A549 treated with AZD9567 at 1 μM for 4 hours (cell line): ENCODE measurements around the gene ST6GALNAC6. TPM values are rescaled to one million over a fixed set of nuclear protein-coding genes. Genes with fewer than 3 reads are reported as not detected.

Experiments
- total RNA-seq: library from RNA; stranded (reverse); fragments of 200-300 nt; extraction: Qiagen RNA extraction; gene quantifications from 5 replicates; pipeline ENCODE4 v1.2.3, GENCODE V29; 2022; ENCODE audit not compliant: insufficient read depth

The ST6GALNAC6 gene
- 19.5 to 29.9 TPM (median 22.3 TPM) in 5 replicates for total RNA-seq

DNA sequence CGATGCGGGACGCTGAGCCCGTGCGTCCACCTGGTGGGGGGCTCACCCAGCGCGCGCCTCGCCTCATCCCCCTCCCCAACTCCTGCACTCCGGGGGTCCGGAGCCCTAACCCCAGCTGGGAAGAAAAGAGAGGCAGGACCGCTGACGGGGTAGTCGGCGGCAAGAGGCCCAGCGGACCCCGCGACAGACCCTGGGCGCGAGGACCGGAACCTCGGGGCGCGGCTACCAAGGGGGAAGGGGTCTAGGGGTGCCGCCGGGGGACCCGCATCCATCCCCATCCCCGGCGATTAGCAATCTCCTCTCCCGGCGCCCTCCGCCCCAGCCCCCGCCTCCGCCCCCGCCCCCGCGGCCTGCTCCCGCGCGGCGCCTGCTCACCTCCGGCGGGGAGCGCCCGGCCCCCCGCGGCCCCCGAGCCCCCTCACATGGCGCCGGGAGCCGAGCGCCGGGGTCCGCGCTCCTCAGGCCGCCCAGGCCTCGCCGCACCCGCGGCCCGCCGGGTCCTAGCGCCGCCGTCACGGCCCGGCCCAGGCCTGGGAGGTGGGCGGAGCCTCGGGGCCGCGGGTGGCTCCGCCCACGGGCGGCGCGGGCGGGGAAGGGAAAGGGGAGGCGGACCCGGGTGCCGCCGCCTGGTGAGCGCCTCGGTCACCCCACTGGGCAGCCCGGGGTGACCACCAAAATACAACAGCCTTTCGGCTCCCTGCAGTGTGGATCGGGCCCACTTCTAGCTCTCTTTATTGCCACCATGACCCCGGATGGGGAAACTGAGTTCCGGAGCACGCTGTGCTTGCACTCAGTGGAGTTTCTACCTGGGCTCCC is at the start of gene ST6GALNAC6:
ST6GALNAC6 (minus strand) TSS at position 476 of the 816 bp plus-strand sequence. CDS start 1,622 bp downstream, outside the sequence.

DNA sequence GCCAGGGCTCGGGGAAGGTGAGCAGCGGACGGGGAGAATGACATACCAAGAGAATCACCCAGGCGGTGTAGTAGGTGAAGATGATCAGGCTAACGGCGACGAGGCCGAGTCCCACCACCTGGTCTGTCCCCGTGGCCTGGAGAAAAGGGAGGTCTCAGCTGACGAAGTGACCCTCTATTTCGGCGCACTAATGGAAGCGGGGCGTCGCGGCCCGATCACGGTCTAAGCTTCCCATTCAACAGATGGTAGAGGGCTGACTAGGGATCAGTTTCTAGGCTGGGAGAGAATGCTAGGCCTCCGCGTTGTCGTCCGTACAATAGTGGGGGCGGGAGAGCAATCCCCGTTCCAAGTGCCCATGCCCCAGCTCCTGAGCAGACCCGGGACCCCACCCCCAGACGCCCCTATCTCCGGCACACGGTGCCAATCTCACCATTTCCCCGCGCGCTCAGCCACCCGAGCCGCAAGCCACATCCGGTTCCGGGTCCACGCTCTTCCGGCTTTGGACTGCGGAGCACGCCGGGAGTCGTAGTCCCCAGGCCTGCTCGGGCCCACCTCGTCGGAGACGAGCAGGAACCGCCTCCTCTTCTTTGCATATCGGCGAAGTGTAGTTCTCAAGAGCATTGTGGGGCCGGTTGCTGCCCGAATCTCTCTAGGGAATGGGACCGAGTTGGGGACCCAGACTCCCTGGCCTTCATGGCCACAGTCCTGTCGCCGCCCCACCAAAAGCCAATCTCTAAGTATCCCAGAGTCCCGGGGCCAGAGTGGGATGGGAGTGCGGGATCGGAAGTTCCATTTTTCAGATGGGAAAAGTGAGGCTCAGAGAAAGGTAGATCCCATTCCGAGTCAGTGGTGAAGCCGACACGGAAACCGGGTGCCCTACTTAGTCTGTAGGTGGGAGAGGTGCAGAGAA is 38.2 kb upstream of the ST6GALNAC6 start, which contains the start of gene DPM2:
DPM2 (minus strand) TSS at position 467 of the 910 bp plus-strand sequence; CDS start at position 433, 34 bp downstream.

GRCh38 chr9:127930231-127931091 is 31.1 kb upstream of the ST6GALNAC6 start, which contains the start of gene PIP5KL1:
Gene PIP5KL1, minus strand, starts transcription at chr9:127930777. Its CDS starts 25 bp downstream, at chr9:127930752.

DNA sequence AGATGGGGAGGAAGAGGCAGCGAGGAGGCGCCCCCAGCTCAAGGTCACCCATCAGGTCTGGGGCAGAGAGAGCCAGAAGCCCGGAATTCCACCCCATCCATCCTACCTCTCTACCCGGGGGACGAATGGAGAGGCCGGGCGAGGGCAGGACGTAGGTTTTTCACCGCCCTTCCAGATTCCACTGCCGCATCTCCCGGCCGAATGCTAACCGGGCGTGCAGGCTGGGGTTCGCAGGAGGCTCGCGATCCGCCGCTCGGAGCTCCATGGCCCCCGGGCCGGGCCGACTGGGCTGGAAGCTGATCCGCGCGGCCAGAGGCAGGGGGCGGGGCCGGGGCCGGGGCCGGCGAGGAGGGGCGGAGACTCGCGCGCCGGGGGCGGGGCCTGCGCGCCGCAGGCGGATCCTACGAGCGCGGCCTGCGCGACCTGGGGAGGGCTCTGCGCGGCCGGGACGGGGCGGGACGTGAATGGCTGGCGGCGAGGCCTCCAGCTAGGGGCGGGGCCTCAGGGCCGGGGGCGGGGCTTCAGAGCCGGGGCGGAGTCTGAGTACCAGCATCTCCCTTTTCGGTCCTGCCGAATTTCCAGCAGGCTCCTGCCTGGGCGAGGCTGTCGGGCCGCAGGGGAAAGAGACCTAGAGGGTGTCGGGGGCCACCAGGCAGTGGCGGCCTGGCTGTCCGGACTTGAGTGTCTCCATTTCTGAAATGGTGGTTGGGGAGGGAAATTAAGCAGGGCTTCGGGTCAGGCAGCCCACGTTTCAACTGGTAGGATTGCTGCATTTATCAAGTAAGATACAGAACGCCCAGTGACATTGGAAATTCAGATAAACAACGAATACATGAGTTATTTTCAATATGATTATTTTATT is 17.5 kb upstream of the ST6GALNAC6 start, which contains the start of gene ST6GALNAC4:
ST6GALNAC4 (minus strand) TSS at position 322 of the 862 bp plus-strand sequence. CDS start 622 bp downstream, outside the sequence.

DNA sequence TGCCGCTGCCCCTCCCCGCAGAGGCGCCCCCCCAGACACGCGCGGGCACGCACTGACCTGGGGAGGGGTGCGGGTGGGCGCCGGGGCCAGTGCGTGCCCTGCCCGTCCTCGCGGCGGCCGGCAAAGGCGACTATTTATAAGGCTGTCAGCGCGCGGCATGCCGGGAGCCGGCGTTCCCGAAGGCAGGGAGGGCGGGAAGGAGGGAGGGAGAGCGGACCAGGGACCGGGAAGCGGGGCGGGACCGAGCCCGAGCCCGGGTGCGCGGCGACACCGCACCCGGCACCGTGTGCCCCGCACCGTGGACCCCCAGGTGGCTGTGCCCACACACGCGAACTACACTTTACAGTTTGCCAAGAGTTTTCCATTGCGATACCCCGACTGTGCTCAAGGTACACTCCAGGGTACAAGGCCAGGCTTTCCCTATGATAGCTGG is 21.8 kb downstream of the ST6GALNAC6 start, which contains the start of gene AK1:
AK1 (minus strand) TSS at position 110 of the 433 bp plus-strand sequence. CDS start 3,058 bp downstream, outside the sequence.

DNA sequence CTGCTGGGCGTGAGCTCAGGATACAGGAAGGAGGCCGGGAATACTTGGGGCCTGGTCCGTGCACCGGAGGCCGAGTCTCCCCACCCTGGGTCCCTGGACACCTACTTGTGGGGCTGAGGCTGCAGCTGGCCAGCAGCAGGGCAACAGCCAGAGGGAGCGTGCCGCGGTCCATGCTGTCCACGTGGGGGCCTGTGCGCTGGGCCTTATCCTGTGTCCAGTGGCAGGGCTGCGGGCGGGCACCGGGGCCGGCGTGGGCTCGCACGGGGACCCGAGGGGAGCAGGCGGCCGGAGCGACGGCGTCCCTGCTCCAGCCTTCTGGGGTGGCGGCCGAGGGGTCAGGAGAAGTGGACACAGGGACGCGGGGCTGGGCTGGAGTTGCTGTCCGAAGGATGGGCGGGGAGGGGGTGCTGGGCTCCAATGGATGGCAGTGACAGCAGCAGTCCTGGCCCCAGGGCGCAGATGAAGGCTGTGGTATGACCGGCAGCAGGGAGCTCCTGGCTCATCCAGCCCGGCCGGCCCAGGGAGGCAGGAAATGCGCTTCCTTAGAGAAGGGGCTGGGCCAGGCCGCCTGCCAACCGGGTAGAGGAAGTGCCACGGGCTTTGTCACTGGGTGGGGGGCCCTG is 45.1 kb downstream of the ST6GALNAC6 start, which contains the start of gene ENG:
ENG (minus strand) TSS at position 475 of the 623 bp plus-strand sequence; CDS start at position 172, 303 bp downstream.

Other genes starting within 250 kb of the ST6GALNAC6 start
- gene CFAP157, start 192.6 kb downstream of the ST6GALNAC6 start, total RNA-seq: 0.08 to 0.13 TPM (median 0.12 TPM) in 3 of 5 replicates, not detected in the others
- 15.7 to 24.3 TPM (median 19.7 TPM) in 5 replicates for gene PTRH1, start 183.9 kb downstream of the ST6GALNAC6 start, total RNA-seq
- 0.02 to 0.03 TPM (median 0.03 TPM) in 3 of 5 replicates, not detected in the others for gene TTC16, start 183.5 kb downstream of the ST6GALNAC6 start, total RNA-seq
- 13.6 to 18.7 TPM (median 16.3 TPM) in 5 replicates for gene TOR2A, start 164.3 kb downstream of the ST6GALNAC6 start, total RNA-seq
- gene SH2D3C, start 120.9 kb downstream of the ST6GALNAC6 start, total RNA-seq: 0.08 to 0.26 TPM (median 0.19 TPM) in 4 of 5 replicates, not detected in the other
- 48.0 to 74.8 TPM (median 51.5 TPM) in 5 replicates for gene CDK9, start 113.6 kb downstream of the ST6GALNAC6 start, total RNA-seq
- gene FPGS, start 96.7 kb downstream of the ST6GALNAC6 start, total RNA-seq: 43.6 to 54.9 TPM (median 49.8 TPM) in 5 replicates
- gene ENG, start 44.9 kb downstream of the ST6GALNAC6 start, total RNA-seq: 0.09 to 0.24 TPM (median 0.14 TPM) in 4 of 5 replicates, not detected in the other
- 41.8 to 82.0 TPM (median 73.1 TPM) in 5 replicates for gene AK1, start 21.9 kb downstream of the ST6GALNAC6 start, total RNA-seq
- gene ST6GALNAC4, start 17.4 kb upstream of the ST6GALNAC6 start, total RNA-seq: 16.1 to 19.0 TPM (median 18.1 TPM) in 5 replicates
- 1.1 to 7.0 TPM (median 2.2 TPM) in 5 replicates for gene PIP5KL1, start 31.2 kb upstream of the ST6GALNAC6 start, total RNA-seq
- gene DPM2, start 38.3 kb upstream of the ST6GALNAC6 start, total RNA-seq: 38.0 to 48.2 TPM (median 43.1 TPM) in 5 replicates
- gene EEIG1, start 81.4 kb upstream of the ST6GALNAC6 start, total RNA-seq: 35.1 to 66.4 TPM (median 44.3 TPM) in 5 replicates
- gene NAIF1, start 167.7 kb upstream of the ST6GALNAC6 start, total RNA-seq: 2.6 to 6.8 TPM (median 6.1 TPM) in 5 replicates
- 5.6 to 9.4 TPM (median 8.3 TPM) in 5 replicates for gene SLC25A25, start 168.6 kb upstream of the ST6GALNAC6 start, total RNA-seq
- gene PTGES2, start 228.1 kb upstream of the ST6GALNAC6 start, total RNA-seq: 75.3 to 103 TPM (median 98.9 TPM) in 5 replicates
- 2.9 to 6.8 TPM (median 3.9 TPM) in 5 replicates for gene LCN2, start 249.8 kb upstream of the ST6GALNAC6 start, total RNA-seq